Stimulated activated CD8-positive, alpha-beta memory T cell treated with anti-CD3 and anti-CD28 coated beads, Interleukin-4, amount 100 ng/mL, for 1 hour (primary cell): ENCODE data around the gene KCNK6.
"Not testable (repeated sequence)": the region's sequence is repeated elsewhere in the genome, so short reads cannot be mapped to it uniquely, and the experiment has no call there.

Experiments
- DNase-seq, 2 donors: peaks; one replicate each; pipeline ENCODE4 v3.0.0-alpha.2; 2020; ENCODE audit warnings: low read depth in 2 of 2, low spot score in 1 of 2

KCNK6 gene

GRCh38 chr19:38360839-38361631, 41.4 kb downstream of the KCNK6 start:
- no peak for DNase-seq

GRCh38 chr19:38361633-38362075, 42.0 kb downstream of the KCNK6 start:
- peak in 1 of 2 donors; percentile 17 for DNase-seq

GRCh38 chr19:38362076-38362945, 42.7 kb downstream of the KCNK6 start:
- peak; percentile 22 to 51 for DNase-seq

GRCh38 chr19:38362946-38363688, 43.5 kb downstream of the KCNK6 start:
- DNase-seq, result not testable (repeated sequence)

- DNase-seq, result no peak
Measured at GRCh38 chr19:38367041-38367440, 47.4 kb downstream of the KCNK6 start.

- DNase-seq, result no peak
Measured at GRCh38 chr19:38369584-38369983, 49.9 kb downstream of the KCNK6 start.

GRCh38 chr19:38370299-38370698, 50.7 kb downstream of the KCNK6 start:
- DNase-seq, result no peak

- DNase-seq, result no peak
Measured at GRCh38 chr19:38371081-38371480, 51.4 kb downstream of the KCNK6 start.

GRCh38 chr19:38373907-38374331, 54.3 kb downstream of the KCNK6 start:
- DNase-seq, result no peak

GRCh38 chr19:38374332-38375097, 54.9 kb downstream of the KCNK6 start, which contains the start of gene PSMD8:
Gene PSMD8 (plus strand): TSS chr19:38374571. CDS start chr19:38374602, 31 bp downstream.
- DNase-seq, result peak; percentile 89 to 97

- DNase-seq, result no peak
Measured at GRCh38 chr19:38375098-38375493, 55.5 kb downstream of the KCNK6 start.

- DNase-seq, result no peak
Measured at GRCh38 chr19:38375748-38376147, 56.1 kb downstream of the KCNK6 start.

- DNase-seq, result no peak
Measured at GRCh38 chr19:38376576-38376975, 56.9 kb downstream of the KCNK6 start.

- no peak for DNase-seq
Measured at GRCh38 chr19:38377052-38377451, 57.4 kb downstream of the KCNK6 start.

GRCh38 chr19:38378866-38379265, 59.2 kb downstream of the KCNK6 start:
- DNase-seq, result no peak

GRCh38 chr19:38381138-38381537, 61.5 kb downstream of the KCNK6 start:
- DNase-seq, result no peak
